GM23338 (cell line): Measurements from ENCODE around the gene ERBB3. TPM values are rescaled to one million over a fixed set of nuclear protein-coding genes. Genes with fewer than 3 reads are reported as not detected.

Source experiments
- ATAC-seq: fragments of 200-7000 bp; cut with Tn5 transposase; 3 replicates; pipeline ENCODE4 v1.9.1; 2020
- DNase-seq: peaks from one replicate; pipeline ENCODE4 v3.0.0-alpha.2; 2015; ENCODE audit warnings: low spot score
- H2AFZ ChIP-seq: fragments of 200-600 bp; sonication (generic); 2 replicates; pipeline ENCODE4 v1.8.0; 2016; ENCODE audit warnings: antibody characterized with exemption, mild to moderate bottlenecking, moderate library complexity
- H3F3A ChIP-seq: fragments of 200-600 bp; sonication (generic); replicated peaks from 2 replicates; pipeline ENCODE4 v1.8.0; 2017; ENCODE audit warnings: antibody characterized with exemption, mixed run types, low read depth
- H3K27ac ChIP-seq: fragments of 200-600 bp; sonication (generic); 2 replicates; pipeline ENCODE4 v1.6.1; 2016; ENCODE audit warnings: low read depth
- H3K27me3 ChIP-seq: fragments of 200-600 bp; sonication (generic); 2 replicates; pipeline ENCODE4 v1.8.0; 2016; ENCODE audit warnings: mild to moderate bottlenecking, mixed run types, moderate library complexity; ENCODE audit not compliant: insufficient read depth
- H3K36me3 ChIP-seq: fragments of 200-600 bp; sonication (generic); 2 replicates; pipeline ENCODE4 v1.8.0; 2016; ENCODE audit warnings: mild to moderate bottlenecking; ENCODE audit not compliant: insufficient read depth
- H3K4me1 ChIP-seq: fragments of 200-600 bp; sonication (generic); 2 replicates; pipeline ENCODE4 v1.8.0; 2016; ENCODE audit warnings: mild to moderate bottlenecking, moderate library complexity; ENCODE audit not compliant: insufficient read depth
- H3K4me2 ChIP-seq: fragments of 200-600 bp; sonication (generic); 2 replicates; pipeline ENCODE4 v1.7.1; 2017; ENCODE audit warnings: mixed run types
- H3K4me3 ChIP-seq: fragments of 200-600 bp; sonication (generic); 2 replicates; pipeline ENCODE4 v1.6.1; 2016; ENCODE audit warnings: mixed run types
- H3K79me2 ChIP-seq: fragments of 200-600 bp; sonication (generic); replicated peaks from 2 replicates; pipeline ENCODE4 v1.8.0; 2017; ENCODE audit warnings: mild to moderate bottlenecking; ENCODE audit not compliant: insufficient read depth
- H3K9me2 ChIP-seq: fragments of 200-600 bp; sonication (generic); 2 replicates; pipeline ENCODE4 v1.8.0; 2017; ENCODE audit not compliant: insufficient read depth
- H4K20me1 ChIP-seq: fragments of 200-600 bp; sonication (generic); replicated peaks from 2 replicates; pipeline ENCODE4 v1.8.0; 2017; ENCODE audit warnings: mild to moderate bottlenecking; ENCODE audit not compliant: insufficient read depth
- H3K27ac Mint-ChIP-seq: 2 replicates; pipeline ENCODE4 v1.8.0; 2020; ENCODE audit warnings: inconsistent platforms, mild to moderate bottlenecking, moderate library complexity, mixed read lengths
- H3K27me3 Mint-ChIP-seq: 3 replicates; pipeline ENCODE4 v1.8.0; 2022; ENCODE audit warnings: low read depth, mild to moderate bottlenecking, moderate library complexity, mixed read lengths, inconsistent platforms; ENCODE audit not compliant: insufficient read depth, poor library complexity
- H3K36me3 Mint-ChIP-seq: 3 replicates; pipeline ENCODE4 v1.8.0; 2021; ENCODE audit warnings: low read depth, mild to moderate bottlenecking, inconsistent platforms, moderate library complexity, mixed read lengths
- H3K4me1 Mint-ChIP-seq: 3 replicates; pipeline ENCODE4 v1.8.0; 2020; ENCODE audit warnings: mild to moderate bottlenecking, inconsistent platforms, mixed read lengths
- H3K4me3 Mint-ChIP-seq: 3 replicates; pipeline ENCODE4 v1.8.0; 2021; ENCODE audit warnings: moderate library complexity, mild to moderate bottlenecking, inconsistent platforms, mixed read lengths
- H3K9me3 Mint-ChIP-seq: 3 replicates; pipeline ENCODE4 v1.8.0; 2020; ENCODE audit warnings: moderate library complexity, mild to moderate bottlenecking, inconsistent platforms, mixed read lengths
- ETS1 ChIP-seq: IDR thresholded peaks from 2 replicates; pipeline ENCODE4 v1.6.1; 2016; ENCODE audit warnings: antibody characterized with exemption
- EZH2 ChIP-seq: fragments of 200-600 bp; sonication (generic); IDR thresholded peaks from one replicate; pipeline ENCODE4 v1.8.0; 2017; ENCODE audit warnings: antibody characterized with exemption, mild to moderate bottlenecking, low read depth; ENCODE audit not compliant: unreplicated experiment
- EZH2phosphoT487 ChIP-seq: fragments of 200-600 bp; sonication (generic); IDR thresholded peaks from one replicate; pipeline ENCODE4 v1.8.1; 2018; ENCODE audit warnings: antibody characterized with exemption; ENCODE audit not compliant: unreplicated experiment
- NANOG ChIP-seq: IDR thresholded peaks from 2 replicates; pipeline ENCODE4 v1.6.1; 2016; ENCODE audit warnings: antibody characterized with exemption, borderline replicate concordance
- STAT1 ChIP-seq: IDR thresholded peaks from one replicate; pipeline ENCODE4 v1.6.1; 2016; ENCODE audit warnings: antibody characterized with exemption; ENCODE audit not compliant: unreplicated experiment
- ZNF331 ChIP-seq: fragments of 250-450 bp; sonication (Bioruptor Pico); IDR thresholded peaks from 2 replicates; pipeline ENCODE4 v1.5.0; 2020; ENCODE audit warnings: low read depth, mild to moderate bottlenecking, moderate library complexity
- ZNF462 ChIP-seq: fragments of 250-450 bp; sonication (Bioruptor Pico); IDR thresholded peaks from 2 replicates; pipeline ENCODE4 v1.5.0; 2020; ENCODE audit warnings: mild to moderate bottlenecking, moderate library complexity
- polyA plus RNA-seq: library from polyadenylated mRNA; unstranded; fragments of >200 nt; fragmentation: Nextera tagmentation; extraction: Ambion mirVana; gene quantifications from 2 replicates; pipeline ENCODE4 v1.2.1, GENCODE V29; 2016
- total RNA-seq: library from RNA; depleted of rRNA; stranded (reverse); fragments of >200 nt; shearing (Covaris generic); gene quantifications from 2 replicates; pipeline ENCODE4 v1.2.3, GENCODE V29; 2014

The ERBB3 gene
- total and polyA plus RNA-seq, 2 experiments from 2014 or later, result 21.0 to 54.4 TPM

- TF ChIP-seq NANOG, result no peak
- no peak for TF ChIP-seq STAT1
- no peak for TF ChIP-seq EZH2
- TF ChIP-seq ZNF462 (CRISPR knock-in tag), result no peak
- no peak for TF ChIP-seq ETS1
Measured at GRCh38 chr12:56098592-56098991, 18.6 kb downstream of the ERBB3 start (continued).

GRCh38 chr12:56099787-56100186, 19.8 kb downstream of the ERBB3 start:
- Mint-ChIP-seq H3K27ac (no peak overlapping the region), H3K4me3 (no peak overlapping the region; the same call in 2 of the 3 replicates), H3K36me3 (peaks cover 74% of the 10 kb centered on the region), H3K4me1 (peaks cover 6% of the 10 kb centered on the region; the same call in 2 of the 3 replicates), H3K9me3 (no peaks in the 10 kb centered on the region), H3K27me3 (peaks cover 14% of the 10 kb centered on the region)
- H4K20me1 ChIP-seq, result no peaks in the 10 kb centered on the region
- H3K9me2 ChIP-seq, result no peaks in the 10 kb centered on the region
- TF ChIP-seq EZH2phosphoT487 (no peak), ZNF331 (CRISPR knock-in tag) (no peak)
- DNase-seq (no peak), ATAC-seq (no peak)
- peaks cover 6% of the 10 kb centered on the region; the same call in 1 of the 2 replicates for H3K4me1 ChIP-seq
- no peak overlapping the region for H2AFZ ChIP-seq
- no peak overlapping the region for H3K27ac ChIP-seq
- H3F3A ChIP-seq, result peaks cover 26% of the 10 kb centered on the region
- H3K79me2 ChIP-seq, result peaks cover 4% of the 10 kb centered on the region
- no peak overlapping the region for H3K4me2 ChIP-seq
- no peak overlapping the region for H3K4me3 ChIP-seq
- peaks cover 43% of the 10 kb centered on the region for H3K36me3 ChIP-seq
- no peaks in the 10 kb centered on the region for H3K27me3 ChIP-seq
